ENCODE results near the gene FSTL5.

Gene FSTL5

GRCh38 chr4:161841759-161842158, 322.0 kb downstream of the FSTL5 start:
- TF ChIP-seq CTCF (IDR thresholded peaks at IDR 0.05; ENCODE audit: low read depth, low read length), result no peak
- H3K36me3 ChIP-seq, result no peaks in the 10 kb centered on the region
- no peaks in the 10 kb centered on the region for H3K4me1 ChIP-seq
- H3K9me3 ChIP-seq, result no peaks in the 10 kb centered on the region
- no peak overlapping the region for H3K4me3 ChIP-seq (ENCODE audit: low read depth, low read length)
- no peaks in the 10 kb centered on the region for H3K27me3 ChIP-seq
- no peak for DNase-seq

GRCh38 chr4:161829591-161829990, 334.2 kb downstream of the FSTL5 start:
- no peak for DNase-seq
- no peaks in the 10 kb centered on the region for H3K4me1 ChIP-seq
- no peak overlapping the region for H3K4me3 ChIP-seq (ENCODE audit: low read depth, low read length)
- H3K27me3 ChIP-seq, result no peaks in the 10 kb centered on the region
- no peaks in the 10 kb centered on the region for H3K36me3 ChIP-seq
- no peaks in the 10 kb centered on the region for H3K9me3 ChIP-seq
- no peak for TF ChIP-seq CTCF (IDR thresholded peaks at IDR 0.05; ENCODE audit: low read depth, low read length)

GRCh38 chr4:161828061-161828460, 335.7 kb downstream of the FSTL5 start:
- no peak overlapping the region for H3K4me3 ChIP-seq (ENCODE audit: low read depth, low read length)
- no peak for DNase-seq
- H3K27me3 ChIP-seq, result no peaks in the 10 kb centered on the region
- no peaks in the 10 kb centered on the region; the same call in 1 of the 2 replicates for H3K9me3 ChIP-seq
- TF ChIP-seq CTCF (IDR thresholded peaks at IDR 0.05; ENCODE audit: low read depth, low read length), result no peak
- no peaks in the 10 kb centered on the region for H3K4me1 ChIP-seq
- no peaks in the 10 kb centered on the region for H3K36me3 ChIP-seq

- Histone ChIP-seq H3K27me3 (no peaks in the 10 kb centered on the region), H3K4me3 (ENCODE audit: low read depth, low read length) (no peak overlapping the region), H3K36me3 (no peaks in the 10 kb centered on the region), H3K4me1 (no peaks in the 10 kb centered on the region), H3K9me3 (no peaks in the 10 kb centered on the region; the same call in 1 of the 2 replicates)
- no peak for TF ChIP-seq CTCF (IDR thresholded peaks at IDR 0.05; ENCODE audit: low read depth, low read length)
- no peak for DNase-seq
Observed at GRCh38 chr4:161827013-161827412, 336.8 kb downstream of the FSTL5 start.

GRCh38 chr4:161823450-161823849, 340.4 kb downstream of the FSTL5 start:
- no peaks in the 10 kb centered on the region for H3K36me3 ChIP-seq
- H3K9me3 ChIP-seq, result no peaks in the 10 kb centered on the region; the same call in 1 of the 2 replicates
- DNase-seq, result no peak
- H3K4me3 ChIP-seq (ENCODE audit: low read depth, low read length), result no peak overlapping the region
- no peak for TF ChIP-seq CTCF (IDR thresholded peaks at IDR 0.05; ENCODE audit: low read depth, low read length)
- H3K27me3 ChIP-seq, result no peaks in the 10 kb centered on the region
- no peaks in the 10 kb centered on the region for H3K4me1 ChIP-seq

- H3K9me3 ChIP-seq, result no peaks in the 10 kb centered on the region; the same call in 1 of the 2 replicates
- H3K4me3 ChIP-seq (ENCODE audit: low read depth, low read length), result no peak overlapping the region
- DNase-seq, result no peak
- H3K36me3 ChIP-seq, result no peaks in the 10 kb centered on the region
- TF ChIP-seq CTCF (IDR thresholded peaks at IDR 0.05; ENCODE audit: low read depth, low read length), result no peak
- H3K27me3 ChIP-seq, result no peaks in the 10 kb centered on the region
- no peaks in the 10 kb centered on the region for H3K4me1 ChIP-seq
Observed at GRCh38 chr4:161822174-161822573, 341.6 kb downstream of the FSTL5 start.

All from BE2C (cell line).